GM21717 (cell line): ENCODE data around the gene FAM171A2.

Source experiments
- ATAC-seq: cut with Tn5 transposase; IDR thresholded peaks from one replicate; pipeline ENCODE4 v1.9.1; 2021; ENCODE audit warnings: mild to moderate bottlenecking, moderate library complexity; ENCODE audit not compliant: unreplicated experiment

FAM171A2 gene

DNA sequence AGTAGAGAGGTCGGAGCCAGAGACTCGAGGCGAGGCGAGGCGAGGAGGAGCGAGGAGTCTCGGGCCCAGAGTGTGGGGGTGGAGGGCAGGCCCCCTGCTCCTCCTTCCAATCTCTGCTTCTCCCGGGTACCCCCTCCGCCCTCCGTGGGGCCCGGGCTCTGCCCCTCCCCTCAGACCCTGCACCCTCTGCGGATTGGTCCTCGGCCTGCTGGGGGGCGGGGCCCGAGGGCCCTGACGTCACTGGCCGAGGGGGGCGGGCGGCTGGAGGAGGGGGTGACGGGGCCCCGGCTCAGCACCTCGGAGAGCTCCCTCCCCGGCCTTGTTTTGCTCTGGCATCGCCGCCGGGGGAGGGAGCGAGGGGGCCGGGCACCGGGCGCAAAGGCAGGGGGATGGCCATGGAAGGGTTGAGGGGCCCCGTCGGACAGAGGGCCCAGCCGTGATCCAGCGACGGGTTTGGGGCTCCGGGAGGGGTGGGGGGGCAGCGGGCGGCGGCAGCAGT lies 55.3 kb downstream of the FAM171A2 start, which contains the start of gene RUNDC3A:
Gene RUNDC3A (plus strand): TSS at position 282 of the 499 bp plus-strand sequence. CDS start 232 bp downstream, outside the sequence.
- no peak for ATAC-seq

DNA sequence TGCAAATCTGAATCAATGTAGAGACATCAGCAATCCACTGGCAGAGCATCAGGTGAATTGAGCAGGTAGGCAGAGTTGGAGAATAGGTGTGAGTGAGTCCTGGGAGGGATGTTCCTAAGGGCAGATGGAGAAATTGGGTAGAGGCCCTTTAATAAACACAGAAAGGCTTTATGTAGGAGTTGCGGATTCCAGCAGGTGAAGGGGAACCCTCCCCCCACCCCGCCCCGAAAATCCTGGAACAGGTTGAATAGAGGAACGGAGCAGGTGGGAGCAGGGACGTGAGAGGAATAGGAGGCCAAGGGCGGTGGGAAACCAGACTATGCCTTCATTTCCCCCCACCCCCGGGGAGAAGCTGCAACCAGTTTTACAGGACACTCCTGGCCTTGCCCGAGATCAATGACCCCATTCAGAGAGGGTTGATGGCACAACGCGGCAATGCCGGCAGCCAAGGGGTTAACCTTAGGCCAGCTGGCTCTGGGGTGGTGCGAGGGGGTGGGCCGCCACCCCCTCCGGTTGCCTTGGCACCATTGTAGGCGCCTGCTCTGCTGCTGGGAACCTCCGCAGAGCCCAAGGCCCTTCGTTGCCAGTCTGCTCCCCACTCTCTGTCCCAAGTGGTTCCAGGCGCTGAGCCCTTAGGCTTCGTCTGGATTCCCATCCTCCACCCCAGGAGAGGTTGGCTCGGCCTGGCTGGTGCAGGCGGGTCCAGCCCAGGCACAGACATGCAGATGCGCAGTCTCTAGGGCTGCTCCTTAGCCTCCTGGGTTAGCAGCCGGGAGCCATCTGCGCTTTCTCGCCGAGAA lies 56.1 kb downstream of the FAM171A2 start:
- no peak for ATAC-seq

DNA sequence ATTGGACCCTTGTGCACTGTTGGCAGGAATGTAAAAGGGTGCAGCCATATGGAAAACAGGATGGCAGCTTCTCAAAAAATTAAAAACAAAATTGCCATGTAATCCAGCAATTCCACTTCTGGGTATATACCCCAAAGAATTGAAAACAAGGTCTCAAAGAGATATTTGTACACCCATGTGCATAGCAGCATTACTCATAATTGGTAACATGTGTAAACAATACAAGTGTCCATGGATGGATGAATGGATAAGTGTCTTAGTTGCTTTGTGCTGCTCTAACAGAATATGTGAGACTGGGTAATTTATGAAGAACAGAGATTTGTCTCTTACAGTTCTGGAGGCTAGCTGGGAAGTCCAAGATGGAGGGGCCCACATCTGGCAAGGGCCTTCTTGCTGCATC lies 59.0 kb downstream of the FAM171A2 start:
- ATAC-seq, result no peak
